GM19372 (cell line): ENCODE measurements around the gene COQ2.

Source experiments
- ATAC-seq: cut with Tn5 transposase; IDR thresholded peaks from one replicate; pipeline ENCODE4 v1.9.1; 2021; ENCODE audit warnings: mild to moderate bottlenecking, low read depth, moderate library complexity; ENCODE audit not compliant: unreplicated experiment

COQ2 gene

GRCh38 chr4:83219344-83220331 is 65.0 kb downstream of the COQ2 start:
- no peak for ATAC-seq

- ATAC-seq: peak; percentile 74
Measured at GRCh38 chr4:83217721-83218522, 66.7 kb downstream of the COQ2 start.

- ATAC-seq: no peak
Measured at GRCh38 chr4:83216959-83217683, 67.5 kb downstream of the COQ2 start.

GRCh38 chr4:83214079-83214478 is 70.5 kb downstream of the COQ2 start:
- ATAC-seq: no peak
